RWPE1 (cell line): ENCODE results near the gene ANKRD60.

ENCODE experiments used
- CTCF ChIA-PET: fragments of 350-600 bp; sonication (Branson Sonifier 250); formaldehyde crosslinking; extraction: SDS; loops from one replicate; lab custom pipeline; 2021; lab: Yijun Ruan, JAX
- POLR2A ChIA-PET: fragments of 400-600 bp; formaldehyde crosslinking; extraction: SDS; loops from one replicate; lab custom pipeline; 2020; ENCODE audit warnings: antibody characterized with exemption; ENCODE audit not compliant: low non-redundant PET; lab: Yijun Ruan, JAX
- DNase-seq: peaks from one replicate; pipeline ENCODE4 v3.0.0; 2012; ENCODE audit warnings: low spot score
- H3K27ac ChIP-seq: fragments of 450-650 bp; 2 replicates; pipeline ENCODE4 v1.5.1; 2017
- TF ChIP-seq, protein P1 (sequence below): fragments of 450-650 bp; conservative IDR thresholded peaks from 2 replicates; pipeline ENCODE4 v1.5.1; 2017; ENCODE audit warnings: low read depth, mild to moderate bottlenecking

ANKRD60 gene

DNA sequence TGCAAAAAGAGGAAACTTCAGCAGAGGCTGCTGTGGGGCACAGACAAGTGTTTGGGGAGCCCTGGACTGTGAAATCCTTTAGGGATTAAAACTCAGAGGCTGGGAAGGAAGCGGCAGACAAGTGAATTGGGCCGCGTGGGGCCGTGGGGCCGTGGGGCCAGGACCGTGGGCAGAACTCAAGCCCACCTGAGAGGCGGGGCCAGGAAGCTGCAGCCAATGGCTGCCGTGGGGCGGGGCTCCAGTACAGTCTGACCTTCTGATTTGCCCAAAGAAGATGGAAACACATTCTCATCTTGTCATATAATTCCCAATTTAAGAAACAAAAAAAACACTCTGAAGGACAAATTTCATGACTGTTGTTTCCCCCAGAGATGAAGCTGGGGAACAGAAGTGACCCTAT, 55.4 kb downstream of the ANKRD60 start:
- H3K27ac ChIP-seq: no peak overlapping the region
- POLR2A ChIA-PET: no interaction called here
- CTCF ChIA-PET: no interaction called here
- TF ChIP-seq, protein P1, sequence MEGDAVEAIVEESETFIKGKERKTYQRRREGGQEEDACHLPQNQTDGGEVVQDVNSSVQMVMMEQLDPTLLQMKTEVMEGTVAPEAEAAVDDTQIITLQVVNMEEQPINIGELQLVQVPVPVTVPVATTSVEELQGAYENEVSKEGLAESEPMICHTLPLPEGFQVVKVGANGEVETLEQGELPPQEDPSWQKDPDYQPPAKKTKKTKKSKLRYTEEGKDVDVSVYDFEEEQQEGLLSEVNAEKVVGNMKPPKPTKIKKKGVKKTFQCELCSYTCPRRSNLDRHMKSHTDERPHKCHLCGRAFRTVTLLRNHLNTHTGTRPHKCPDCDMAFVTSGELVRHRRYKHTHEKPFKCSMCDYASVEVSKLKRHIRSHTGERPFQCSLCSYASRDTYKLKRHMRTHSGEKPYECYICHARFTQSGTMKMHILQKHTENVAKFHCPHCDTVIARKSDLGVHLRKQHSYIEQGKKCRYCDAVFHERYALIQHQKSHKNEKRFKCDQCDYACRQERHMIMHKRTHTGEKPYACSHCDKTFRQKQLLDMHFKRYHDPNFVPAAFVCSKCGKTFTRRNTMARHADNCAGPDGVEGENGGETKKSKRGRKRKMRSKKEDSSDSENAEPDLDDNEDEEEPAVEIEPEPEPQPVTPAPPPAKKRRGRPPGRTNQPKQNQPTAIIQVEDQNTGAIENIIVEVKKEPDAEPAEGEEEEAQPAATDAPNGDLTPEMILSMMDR: no peak
- no peak for DNase-seq

DNA sequence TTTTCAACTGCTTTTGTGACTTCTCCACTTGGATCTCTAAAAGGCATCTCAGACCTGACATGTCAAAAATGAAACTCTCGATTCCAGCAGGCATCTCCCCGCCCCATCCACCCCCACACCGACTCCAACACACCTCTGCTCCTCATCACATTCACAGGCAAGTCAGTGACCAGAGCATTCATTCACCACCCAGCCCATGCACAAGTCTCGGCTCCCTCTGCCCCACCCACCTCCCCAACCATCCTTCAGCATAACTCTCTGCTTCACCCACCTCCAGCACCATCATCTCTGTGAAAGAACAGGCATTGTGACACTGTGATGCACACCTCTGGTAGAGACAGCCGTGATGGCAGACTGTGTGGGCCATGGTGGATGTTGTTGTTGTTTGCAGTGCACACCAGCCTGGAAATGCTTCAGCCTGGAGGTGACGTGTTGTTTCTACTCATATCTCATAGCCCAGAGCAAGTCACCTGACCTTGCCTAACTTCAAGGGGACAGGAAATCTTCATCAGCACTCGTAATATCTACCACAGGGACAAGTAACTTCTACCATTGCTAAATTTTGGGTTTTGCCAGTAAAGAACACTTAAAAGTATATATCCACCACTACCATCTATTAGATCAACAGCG, 56.5 kb downstream of the ANKRD60 start:
- DNase-seq: no peak
- TF ChIP-seq, protein P1: no peak
- CTCF ChIA-PET: interaction anchor here (0.7 kb wide), 1 partner anchor 549 kb away, joined by 4 read pairs; no protein-coding TSS in a partner anchor
- no peak overlapping the region for H3K27ac ChIP-seq
- POLR2A ChIA-PET: interaction anchor here (0.6 kb wide), 1 partner anchor 1271 kb away, joined by 4 read pairs; no protein-coding TSS in a partner anchor

GRCh38 chr20:58169450-58169849, 59.0 kb downstream of the ANKRD60 start:
- TF ChIP-seq, protein P1: no peak
- ChIA-PET CTCF (interaction anchor here (0.6 to 3.4 kb wide), 3 partner anchors 9 to 1342 kb away, joined by 3 to 14 read pairs (median 5); no protein-coding TSS in a partner anchor), POLR2A (interaction anchor here (0.6 kb wide), 1 partner anchor 314 kb away, joined by 3 read pairs; no protein-coding TSS in a partner anchor)
- no peak for DNase-seq
- H3K27ac ChIP-seq: no peak overlapping the region

DNA sequence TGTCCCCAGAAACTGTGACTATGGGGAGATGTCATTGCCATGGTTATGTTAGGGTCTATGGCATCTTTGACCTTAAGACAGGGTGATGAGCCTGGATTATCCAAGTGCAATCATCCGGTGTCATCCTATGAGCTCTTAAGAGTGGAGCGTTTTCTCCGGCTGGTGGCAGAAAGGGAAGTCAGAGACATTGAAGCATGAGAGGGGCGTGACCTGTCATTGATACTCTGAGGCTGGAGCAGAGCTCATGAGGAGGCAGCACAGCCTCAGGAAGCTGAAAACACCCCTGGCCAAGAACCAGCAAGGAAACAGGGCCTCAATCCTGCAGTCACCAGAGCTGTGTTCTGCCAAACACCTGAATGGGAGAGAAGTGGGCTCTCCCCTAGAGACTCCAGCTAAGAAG, 59.6 kb downstream of the ANKRD60 start:
- TF ChIP-seq, protein P1: no peak
- CTCF ChIA-PET: interaction anchor here (0.8 to 3.4 kb wide), 3 partner anchors 10 to 546 kb away, joined by 3 to 14 read pairs (median 5); no protein-coding TSS in a partner anchor
- POLR2A ChIA-PET: interaction anchor here (0.6 kb wide), 2 partner anchors 314 to 1160 kb away, joined by 3 to 7 read pairs; no protein-coding TSS in a partner anchor
- no peak for DNase-seq
- H3K27ac ChIP-seq: no peak overlapping the region

- CTCF ChIA-PET: interaction anchor here (1.2 to 1.3 kb wide), 2 partner anchors 10 to 36 kb away, joined by 4 to 5 read pairs; no protein-coding TSS in a partner anchor
- no peak overlapping the region for H3K27ac ChIP-seq
Observed at GRCh38 chr20:58167759-58168158, 60.7 kb downstream of the ANKRD60 start.

More at GRCh38 chr20:58167759-58168158, 60.7 kb downstream of the ANKRD60 start:
- DNase-seq: no peak
- POLR2A ChIA-PET: no interaction called here
- TF ChIP-seq, protein P1: no peak
